ENCODE results near the gene DIS3.
"Not testable (repeated sequence)": the region's sequence is repeated elsewhere in the genome, so short reads cannot be mapped to it uniquely, and the experiment has no call there.

DIS3 gene

GRCh38 chr13:72805676-72806346, 24.1 kb upstream of the DIS3 start:
- no peak for DNase-seq (ENCODE audit: extremely low spot score)
- TF ChIP-seq CTCF (IDR thresholded peaks at IDR 0.05; ENCODE audit: control extremely low read depth, extremely low read depth, low read depth, missing control alignments), result no peak
- ChIA-PET CTCF (interaction anchor here (1.1 to 1.5 kb wide), 3 partner anchors 11 to 32 kb away, joined by 3 to 4 read pairs (median 3); no protein-coding TSS in a partner anchor), POLR2A (no interaction called here)

GRCh38 chr13:72804301-72804700, 22.6 kb upstream of the DIS3 start:
- TF ChIP-seq CTCF (IDR thresholded peaks at IDR 0.05; ENCODE audit: control extremely low read depth, extremely low read depth, low read depth, missing control alignments), result no peak
- ChIA-PET CTCF (interaction anchor here (1.5 kb wide), 1 partner anchor 13 kb away, joined by 3 read pairs; no protein-coding TSS in a partner anchor), POLR2A (no interaction called here)
- no peak for DNase-seq (ENCODE audit: extremely low spot score)

GRCh38 chr13:72798817-72799216, 17.1 kb upstream of the DIS3 start:
- no peak for TF ChIP-seq CTCF (IDR thresholded peaks at IDR 0.05; ENCODE audit: control extremely low read depth, extremely low read depth, low read depth, missing control alignments)
- POLR2A ChIA-PET, result no interaction called here
- no peak for DNase-seq (ENCODE audit: extremely low spot score)
- CTCF ChIA-PET, result interaction anchor here (1.3 kb wide), 1 partner anchor 912 kb away, joined by 3 read pairs; no protein-coding TSS in a partner anchor

GRCh38 chr13:72792640-72793039, 10.9 kb upstream of the DIS3 start:
- no peak for DNase-seq (ENCODE audit: extremely low spot score)
- no peak for TF ChIP-seq CTCF (IDR thresholded peaks at IDR 0.05; ENCODE audit: control extremely low read depth, extremely low read depth, low read depth, missing control alignments)
- CTCF ChIA-PET, result no interaction called here
- POLR2A ChIA-PET, result no interaction called here

- CTCF ChIA-PET, result interaction anchor here (0.8 to 1.4 kb wide), 5 partner anchors 11 to 41 kb away, joined by 3 to 7 read pairs (median 5); no protein-coding TSS in a partner anchor
- POLR2A ChIA-PET, result no interaction called here
- no peak for DNase-seq (ENCODE audit: extremely low spot score)
- no peak for TF ChIP-seq CTCF (IDR thresholded peaks at IDR 0.05; ENCODE audit: control extremely low read depth, extremely low read depth, low read depth, missing control alignments)
These were observed 7.1 kb upstream of the DIS3 start for GRCh38 chr13:72788831-72789230.

- CTCF ChIA-PET, result interaction anchor here (0.7 to 1.9 kb wide), 3 partner anchors 9 to 54 kb away, joined by 3 to 8 read pairs (median 3); no protein-coding TSS in a partner anchor
- POLR2A ChIA-PET; DNase-seq (ENCODE audit: extremely low spot score): not testable (repeated sequence)
These were observed 3.0 kb upstream of the DIS3 start for GRCh38 chr13:72784679-72785078.

GRCh38 chr13:72782717-72783116, 1.0 kb upstream of the DIS3 start:
- ChIA-PET POLR2A (no interaction called here), CTCF (no interaction called here)
- TF ChIP-seq CTCF (IDR thresholded peaks at IDR 0.05; ENCODE audit: control extremely low read depth, extremely low read depth, low read depth, missing control alignments), result no peak
- no peak for DNase-seq (ENCODE audit: extremely low spot score)
